ENCODE data around the gene SORCS2.

Gene SORCS2

GRCh38 chr4:7147661-7148310 lies 44.6 kb upstream of the SORCS2 start:
- TF ChIP-seq CTCF (IDR thresholded peaks at IDR 0.05; ENCODE audit: low read depth, low read length), result no peak
- DNase-seq (ENCODE audit: extremely low read depth, low read depth), result no peak

GRCh38 chr4:7148337-7148736 lies 44.0 kb upstream of the SORCS2 start:
- no peak for DNase-seq (ENCODE audit: extremely low read depth, low read depth)
- TF ChIP-seq CTCF (IDR thresholded peaks at IDR 0.05; ENCODE audit: low read depth, low read length), result no peak

- no peak for TF ChIP-seq CTCF (IDR thresholded peaks at IDR 0.05; ENCODE audit: low read depth, low read length)
- DNase-seq (ENCODE audit: extremely low read depth, low read depth), result no peak
These were observed 42.2 kb upstream of the SORCS2 start for GRCh38 chr4:7150036-7150635.

GRCh38 chr4:7151668-7152227 lies 40.6 kb upstream of the SORCS2 start:
- no peak; the same call in 1 of the 2 replicates for TF ChIP-seq CTCF (IDR thresholded peaks at IDR 0.05; ENCODE audit: low read depth, low read length)
- no peak for DNase-seq (ENCODE audit: extremely low read depth, low read depth)

- DNase-seq (ENCODE audit: extremely low read depth, low read depth), result no peak
- no peak for TF ChIP-seq CTCF (IDR thresholded peaks at IDR 0.05; ENCODE audit: low read depth, low read length)
These were observed 38.6 kb upstream of the SORCS2 start for GRCh38 chr4:7153711-7154110.

GRCh38 chr4:7154351-7154981 lies 37.9 kb upstream of the SORCS2 start:
- no peak for DNase-seq (ENCODE audit: extremely low read depth, low read depth)

More at GRCh38 chr4:7154351-7154981, 37.9 kb upstream of the SORCS2 start:
- TF ChIP-seq CTCF (IDR thresholded peaks at IDR 0.05; ENCODE audit: low read depth, low read length), result no peak

Data from AG09319 (cell line).